ENCODE results near the gene SEC61G.

SEC61G gene

DNA sequence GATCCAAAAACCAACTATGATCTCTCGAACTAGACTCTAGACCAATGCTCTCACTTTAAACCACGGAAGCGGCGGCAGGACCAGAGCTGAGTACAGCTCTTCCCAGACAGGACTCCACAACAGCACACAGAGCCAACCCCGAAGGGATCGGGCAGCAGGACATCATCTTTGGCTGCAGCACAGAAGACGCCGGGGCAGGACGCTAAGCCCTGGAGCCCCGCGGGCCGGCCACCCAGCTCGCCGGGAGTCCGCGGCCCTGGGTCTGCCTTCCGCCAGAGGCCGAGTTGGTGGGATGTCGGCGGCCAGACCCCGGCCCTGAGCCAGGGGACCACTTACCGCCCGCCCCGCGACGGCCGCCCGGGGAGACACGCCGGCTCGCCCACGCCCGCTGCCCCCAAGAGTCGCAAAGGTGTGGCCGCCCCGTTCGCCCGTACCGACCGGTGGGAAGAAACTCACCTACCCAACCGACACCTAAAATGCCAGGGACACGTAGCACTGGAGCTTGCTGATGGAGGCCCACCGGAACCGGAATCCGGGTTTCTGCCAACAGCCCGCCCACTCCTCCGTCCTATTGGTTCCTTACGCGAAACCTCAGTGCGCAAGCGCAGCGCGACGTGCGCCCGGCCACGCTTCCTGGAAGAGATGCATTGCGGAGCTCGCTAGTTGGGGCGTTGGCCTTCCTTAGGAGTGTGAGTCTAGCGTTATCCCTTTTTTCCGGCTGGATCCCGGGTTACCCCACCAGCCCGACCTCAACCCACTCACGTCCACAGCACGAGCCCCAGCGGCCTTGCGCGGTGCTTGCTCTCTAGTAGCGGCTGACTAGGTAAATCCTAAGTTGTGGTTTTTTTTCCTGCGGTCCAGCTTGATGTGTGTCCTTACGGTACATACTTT lies at the start of gene SEC61G:
SEC61G (minus strand) TSS at position 510 of the 891 bp plus-strand sequence. CDS start 1,623 bp downstream, outside the sequence.
- DNase-seq: peak; percentile 95

DNA sequence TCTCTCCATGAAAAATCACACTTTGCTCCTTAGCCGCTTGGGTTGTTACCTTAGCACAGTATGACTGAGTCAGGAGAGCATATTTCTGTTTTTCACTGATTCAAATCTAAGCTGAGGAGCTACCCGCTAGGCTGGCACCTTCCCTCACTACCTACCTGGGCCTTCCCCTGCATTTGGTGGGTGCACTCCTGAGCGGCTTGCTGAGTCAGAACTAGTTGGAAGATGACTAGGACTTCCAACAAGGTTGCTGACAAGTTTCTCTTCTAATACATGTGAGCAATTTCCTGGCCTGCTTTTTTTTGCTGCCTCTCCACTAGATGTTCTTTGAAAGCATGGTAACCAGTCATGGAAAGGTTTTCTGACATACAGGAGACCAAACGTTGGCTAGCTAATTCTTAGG lies 43.8 kb upstream of the SEC61G start:
- no peak for DNase-seq

DNA sequence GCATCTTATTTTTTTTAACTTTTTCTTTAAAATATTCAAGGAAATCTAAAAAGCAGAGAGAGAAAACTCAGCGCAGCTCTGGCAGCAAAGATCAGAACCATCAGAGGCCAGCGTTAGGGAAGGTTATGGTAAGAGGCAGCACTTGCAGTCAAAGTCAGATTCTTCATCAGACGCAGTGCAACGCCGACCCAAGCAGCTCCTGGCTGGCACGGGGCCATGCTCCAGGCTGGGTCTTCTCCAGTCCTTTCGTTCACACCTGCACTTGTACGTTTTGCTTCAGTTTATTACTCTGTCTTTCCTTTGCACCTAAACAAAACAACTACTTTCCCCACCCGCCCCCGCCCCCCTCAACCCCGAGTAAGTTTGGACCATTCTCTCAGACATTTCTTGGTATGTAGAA lies 43.1 kb upstream of the SEC61G start:
- DNase-seq: no peak

DNA sequence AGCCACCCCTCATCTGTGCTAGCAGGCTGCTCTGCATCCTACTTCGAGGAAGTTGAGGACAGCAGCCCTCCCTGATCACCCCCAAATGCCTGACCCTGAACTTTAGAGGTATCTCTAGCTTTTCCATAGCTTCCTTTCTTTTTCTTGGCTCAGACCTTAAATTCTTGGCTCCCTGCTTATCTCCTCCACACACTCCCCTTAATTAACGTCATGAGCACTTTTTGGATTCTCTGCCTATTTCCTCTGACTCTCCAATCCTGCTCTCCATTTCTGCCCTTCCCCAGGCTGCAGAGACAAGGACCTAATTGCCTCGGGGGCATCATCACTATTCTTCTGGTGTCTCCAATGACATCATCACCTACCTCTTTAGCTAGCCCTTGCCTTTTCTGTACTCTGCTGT lies 40.8 kb upstream of the SEC61G start:
- no peak for DNase-seq

DNA sequence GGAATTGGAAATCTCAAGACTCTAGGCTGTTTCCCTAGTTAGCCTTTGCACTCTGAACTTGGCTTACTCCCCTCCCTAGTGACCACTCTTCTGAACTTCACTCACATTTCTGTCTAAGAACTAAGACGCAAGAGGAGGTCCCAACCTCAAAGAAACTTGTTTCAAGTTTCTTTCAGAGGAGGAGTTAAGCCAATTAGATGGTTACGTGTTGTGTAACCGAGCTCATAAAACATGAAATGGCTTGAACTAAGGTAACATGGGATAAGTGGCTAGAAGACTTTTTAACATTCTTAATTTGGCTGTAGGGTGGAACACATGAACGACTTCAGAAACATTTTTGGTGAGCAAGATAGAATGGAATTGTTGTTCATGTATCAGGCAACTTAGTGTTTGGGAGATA lies 39.5 kb upstream of the SEC61G start:
- no peak for DNase-seq

DNA sequence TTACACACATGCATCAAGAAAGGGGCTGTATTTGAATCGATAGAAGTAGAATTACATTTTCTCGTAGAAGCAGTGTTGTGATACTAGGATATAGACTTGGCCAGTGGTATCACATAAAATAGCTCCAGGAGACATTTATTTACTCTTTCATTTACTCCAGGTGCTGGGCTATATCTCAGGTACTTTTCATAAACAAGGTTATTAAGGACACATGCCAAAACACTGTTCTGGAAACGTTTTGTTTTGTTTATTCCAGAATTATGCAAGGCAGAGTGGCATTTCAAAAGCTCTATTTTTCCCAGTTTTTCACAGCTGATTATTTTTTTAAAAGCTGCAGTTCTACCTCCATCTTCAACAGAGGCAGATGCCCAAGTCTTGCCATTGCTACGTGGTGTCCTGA lies 37.8 kb upstream of the SEC61G start:
- no peak for DNase-seq

DNA sequence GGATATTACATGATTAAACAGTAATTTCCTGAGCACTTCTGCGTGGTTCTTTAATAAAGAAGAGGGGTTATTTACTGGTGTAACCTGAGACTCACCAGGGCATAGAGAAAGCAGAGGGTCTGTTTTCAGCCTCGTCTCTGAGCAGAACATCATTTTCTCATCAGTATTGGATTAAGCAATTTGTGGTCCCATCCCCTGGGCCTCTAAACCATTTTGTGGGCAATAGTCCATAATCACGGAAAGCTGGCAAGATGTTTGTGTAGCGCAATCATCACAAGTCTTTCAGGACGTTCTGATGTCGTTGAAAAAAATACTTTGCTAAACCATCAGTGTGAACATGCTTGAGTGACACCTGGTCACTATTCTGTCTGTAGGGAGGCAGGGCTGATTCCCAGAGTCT lies 37.1 kb upstream of the SEC61G start:
- no peak for DNase-seq

DNA sequence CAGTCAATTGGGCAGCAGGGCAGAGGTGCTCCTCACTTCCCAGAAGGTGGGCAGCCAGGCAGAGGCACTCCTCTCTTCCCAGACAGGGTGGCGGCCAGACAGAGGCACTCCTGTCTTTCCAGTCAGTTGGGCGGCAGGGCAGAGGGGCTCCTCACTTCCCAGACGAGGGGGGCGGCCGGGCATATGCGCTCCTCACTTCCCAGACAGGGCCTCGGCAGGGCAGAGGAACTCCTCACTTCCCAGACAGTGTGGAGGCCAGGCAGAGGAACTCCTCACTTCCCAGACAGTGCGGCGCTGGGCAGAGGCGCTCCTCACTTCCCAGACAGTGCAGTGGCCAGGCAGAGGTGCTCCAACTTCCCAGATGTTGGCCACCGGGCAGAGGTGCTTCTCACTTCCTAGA lies 33.4 kb upstream of the SEC61G start:
- no peak for DNase-seq

DNA sequence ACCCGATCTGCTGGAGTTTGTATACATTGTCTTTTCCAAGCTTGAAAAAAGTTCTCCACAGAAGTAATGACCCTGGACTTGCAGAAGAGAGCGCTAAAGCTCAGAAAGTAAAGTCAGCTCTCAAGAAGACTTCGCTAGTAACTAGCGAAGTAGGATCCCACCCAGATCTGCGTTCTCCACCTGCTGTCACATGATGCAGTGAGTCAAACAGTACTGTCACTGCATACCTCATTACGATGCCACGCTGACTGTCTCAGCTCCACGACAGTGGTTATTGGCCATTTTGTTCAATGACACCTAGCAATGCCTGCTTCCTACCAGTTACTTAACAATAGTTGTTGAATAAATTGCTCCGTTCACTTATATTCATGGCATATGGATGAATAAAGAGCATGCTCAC lies 29.7 kb upstream of the SEC61G start:
- peak; percentile 75 for DNase-seq

DNA sequence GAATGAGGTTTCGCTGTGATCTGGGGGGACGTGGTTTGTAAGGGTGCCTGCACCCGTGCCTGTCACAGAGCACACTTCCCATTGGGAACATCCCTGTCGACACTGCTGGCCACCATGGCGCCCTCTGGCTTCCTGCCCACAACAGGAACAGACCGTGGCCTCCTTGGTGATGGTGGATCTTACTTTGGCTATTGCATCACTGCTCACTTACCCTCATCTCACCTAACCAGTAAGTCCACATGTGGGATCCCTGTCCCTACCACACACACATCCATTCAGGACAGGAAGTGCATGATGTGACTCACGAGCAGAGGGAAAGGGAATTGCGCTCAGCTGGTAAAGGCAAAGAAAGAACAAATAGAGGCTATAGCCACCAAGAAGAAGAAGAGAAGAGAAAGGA lies 26.2 kb upstream of the SEC61G start:
- DNase-seq: no peak

DNA sequence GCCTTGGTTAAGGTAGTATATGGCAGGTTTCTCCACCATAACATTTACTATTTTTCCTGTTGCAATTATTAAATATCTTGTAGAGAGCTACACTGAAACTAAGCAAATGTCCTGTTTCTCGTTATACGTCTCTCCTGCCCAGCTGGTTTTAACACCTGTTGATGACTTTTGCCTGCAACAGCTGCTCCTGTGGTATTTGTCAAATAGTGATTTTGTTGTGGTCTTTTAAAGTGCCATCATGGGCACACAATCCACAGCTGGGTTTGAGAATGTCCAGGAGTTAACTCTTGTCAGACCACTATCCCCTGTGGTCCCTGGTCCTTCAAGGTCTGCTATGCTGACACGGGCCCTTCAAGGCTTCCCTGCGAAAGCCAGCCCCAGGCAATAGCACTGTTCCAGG lies 24.9 kb upstream of the SEC61G start:
- no peak for DNase-seq

DNA sequence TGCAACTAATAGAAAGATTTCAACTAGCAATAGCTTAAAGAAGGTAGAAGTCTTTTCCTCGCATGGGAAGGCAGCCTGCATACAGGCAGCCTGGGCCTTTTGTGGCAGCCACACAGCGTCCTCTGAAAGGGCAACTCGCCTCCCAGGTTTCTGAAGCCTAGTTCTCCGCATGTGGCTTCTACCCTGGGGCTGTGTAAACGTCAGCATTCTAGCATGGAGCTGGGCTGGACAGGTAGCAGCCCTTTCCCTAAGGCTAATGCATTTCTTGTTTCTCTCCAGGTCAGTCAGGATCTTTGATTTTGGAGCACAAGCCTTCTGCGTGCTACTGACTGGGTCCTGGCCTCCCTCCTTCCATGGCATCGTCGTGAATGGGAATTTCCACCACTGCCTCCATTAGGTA lies 23.8 kb upstream of the SEC61G start:
- DNase-seq: no peak

DNA sequence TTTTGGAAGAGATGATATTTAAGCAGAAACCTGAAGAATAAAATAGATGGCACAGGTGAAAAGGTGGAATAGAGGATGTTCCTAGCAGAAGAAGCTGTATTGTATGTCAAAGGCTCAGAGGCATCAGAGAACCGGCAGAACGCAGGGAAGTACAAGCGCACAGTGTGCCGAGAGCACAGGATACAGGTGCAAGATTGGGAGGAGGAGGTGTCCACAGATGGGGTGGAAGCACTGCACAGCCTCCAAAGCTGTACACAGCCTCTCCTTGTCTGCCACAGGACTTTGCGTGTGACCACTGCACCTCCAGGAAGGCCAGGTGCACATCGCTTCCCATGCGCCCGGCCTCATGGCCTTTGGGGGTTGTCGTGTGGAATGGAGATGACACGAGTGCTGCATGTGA lies 23.3 kb upstream of the SEC61G start:
- no peak for DNase-seq

DNA sequence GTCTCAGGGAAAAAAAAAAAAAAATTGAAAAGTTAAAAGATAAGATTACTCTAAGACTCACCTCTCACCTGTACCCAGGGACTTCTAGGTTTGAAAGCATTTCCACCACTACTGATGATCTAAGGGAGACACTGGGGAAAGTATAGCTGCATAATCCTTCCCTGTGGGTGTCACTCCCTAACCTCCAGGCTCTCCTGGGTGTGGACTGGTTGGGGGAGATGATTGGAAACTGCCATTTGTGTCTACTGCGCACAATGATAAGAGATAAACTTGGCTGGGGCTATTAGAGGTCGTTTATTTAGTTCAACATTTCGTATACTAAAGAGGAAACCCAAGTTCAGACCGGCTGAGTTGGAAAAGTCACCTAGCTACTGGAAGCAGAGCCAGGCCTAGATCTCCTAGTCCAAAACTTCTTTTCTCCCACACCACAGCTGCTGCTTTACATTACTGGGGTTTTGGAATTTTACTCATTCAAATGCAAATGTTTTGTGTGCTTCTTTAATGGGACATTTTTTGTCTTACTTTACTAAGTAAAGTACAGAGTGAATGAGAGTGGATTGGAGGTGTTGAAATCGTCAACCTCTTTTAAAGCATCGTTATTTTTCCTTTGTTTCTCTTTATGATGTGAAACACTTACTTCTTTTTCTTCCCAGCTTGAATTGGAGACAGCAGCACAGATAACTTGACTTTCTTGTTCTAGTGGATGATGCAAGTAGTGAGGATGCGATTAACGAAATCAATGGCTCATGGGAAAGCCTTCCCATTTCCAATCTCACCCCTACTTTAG lies 22.3 kb upstream of the SEC61G start:
- no peak for DNase-seq

DNA sequence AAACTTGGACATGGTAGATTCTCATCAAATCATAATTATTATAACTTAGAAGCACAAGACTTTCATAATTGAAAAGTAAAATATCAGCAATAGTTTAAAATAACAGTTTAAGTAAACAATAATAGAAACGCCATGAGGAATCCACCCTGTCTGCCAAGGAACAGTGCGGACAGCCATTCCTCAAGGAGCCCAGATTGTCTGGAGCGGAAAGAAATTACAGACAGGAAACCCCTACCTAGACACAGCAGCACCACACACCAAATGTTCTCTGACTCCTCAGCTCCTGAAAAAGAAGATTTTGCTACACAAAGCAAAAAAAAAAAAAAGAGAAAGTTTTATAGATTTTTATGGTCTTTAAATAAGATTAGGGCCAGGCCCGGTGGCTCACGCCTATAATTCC lies 21.5 kb upstream of the SEC61G start:
- no peak for DNase-seq

DNA sequence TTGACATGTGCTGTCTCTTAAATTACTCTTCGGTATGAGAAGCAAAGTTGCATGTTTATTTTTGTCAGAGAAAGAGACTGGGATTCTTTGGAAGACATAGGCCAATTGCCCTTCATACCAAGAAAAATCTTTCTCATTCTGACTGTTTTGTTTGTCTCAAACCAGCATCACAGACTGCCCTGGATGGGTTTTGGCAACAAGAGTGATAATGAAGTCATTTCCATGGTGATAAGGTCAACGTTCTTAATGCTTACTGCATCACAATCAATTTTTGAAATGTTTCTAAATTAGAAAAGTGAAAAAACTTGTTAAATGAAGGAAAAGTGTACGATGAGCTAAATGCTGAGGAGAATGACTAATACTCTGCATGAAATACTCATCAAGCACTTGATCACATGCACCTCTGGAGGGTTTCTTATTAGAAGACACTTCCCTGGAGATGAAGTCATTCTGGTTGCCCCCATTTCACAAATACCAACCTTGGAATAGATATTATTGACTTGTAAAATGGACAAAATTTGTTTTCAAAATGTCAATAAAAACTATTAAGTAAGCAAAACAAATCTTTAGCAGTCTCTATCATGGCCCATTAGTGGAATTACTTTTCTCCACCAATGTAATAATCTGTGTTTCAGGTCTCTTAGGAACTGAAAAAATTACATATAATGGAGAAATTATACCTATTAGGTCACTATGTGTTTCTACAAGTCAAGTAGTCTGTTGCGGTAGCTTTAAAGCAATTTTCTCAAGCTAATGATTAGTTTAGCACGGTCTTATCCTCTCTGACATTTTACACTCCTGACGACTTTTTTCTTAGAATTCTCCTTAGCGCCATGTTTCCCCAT lies 19.9 kb upstream of the SEC61G start:
- DNase-seq: no peak

DNA sequence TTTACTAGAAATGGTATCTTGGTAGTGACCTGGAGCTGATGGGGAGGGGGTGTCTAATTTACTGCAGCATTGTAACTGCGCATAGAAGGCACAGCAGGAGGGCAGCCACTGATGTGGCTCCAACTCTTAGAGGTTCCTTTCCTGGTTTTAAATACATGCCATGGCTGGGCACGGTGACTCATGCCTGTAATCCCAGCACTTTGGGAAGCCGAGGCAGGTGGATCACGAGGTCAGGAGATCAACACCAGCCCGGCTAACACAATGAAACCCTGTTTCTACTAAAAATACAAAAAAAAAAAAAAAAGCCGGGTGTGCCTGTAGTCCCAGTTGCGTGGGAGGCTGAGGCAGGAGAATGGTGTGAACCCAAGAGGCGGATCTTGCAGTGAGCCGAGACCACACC lies 19.2 kb upstream of the SEC61G start:
- DNase-seq: no peak

DNA sequence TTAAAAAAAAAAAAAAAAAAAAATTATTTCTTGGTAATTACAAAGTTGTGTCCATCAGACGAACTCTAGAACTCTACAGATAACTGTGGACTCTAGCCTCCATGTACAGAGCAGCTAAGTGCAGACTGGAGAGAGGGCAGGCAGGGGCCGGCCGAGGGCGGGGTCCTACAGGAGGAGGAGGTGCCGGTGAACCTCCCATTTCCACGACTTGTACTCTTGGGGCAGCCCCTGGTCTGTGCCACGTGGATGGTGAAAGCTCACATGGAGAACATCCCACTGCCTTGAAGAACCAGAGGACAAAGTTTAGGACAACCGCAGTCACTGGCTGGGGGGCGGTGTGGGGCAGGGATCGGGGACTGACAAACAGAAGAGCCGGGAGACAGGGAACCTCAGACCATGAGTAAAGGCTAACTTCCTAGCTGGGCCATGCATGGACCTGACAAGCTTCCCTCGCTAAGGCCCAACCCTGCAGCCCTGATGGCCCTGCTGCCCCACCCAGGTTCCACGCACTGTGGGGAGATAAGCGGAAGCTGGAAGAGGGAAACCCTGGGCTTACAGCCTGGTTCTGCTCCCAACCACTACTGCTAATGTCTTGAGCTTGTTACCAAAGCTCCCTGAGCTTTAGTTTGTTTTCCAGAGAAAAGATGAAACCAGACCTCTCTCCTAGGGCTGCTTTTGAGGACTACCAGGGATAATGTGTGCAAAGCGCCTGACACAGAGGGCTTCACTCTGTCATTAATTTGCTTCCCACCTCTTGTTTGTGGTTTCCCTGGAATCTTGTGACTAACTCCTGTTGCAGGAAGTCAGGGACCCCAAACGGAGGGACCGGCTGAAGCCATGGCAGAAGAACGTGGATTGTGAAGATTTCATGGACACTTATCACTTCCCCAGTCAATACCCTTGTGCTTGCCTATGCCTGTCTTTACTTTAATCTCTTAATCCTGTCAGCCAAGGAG lies 16.1 kb upstream of the SEC61G start:
- no peak for DNase-seq

DNA sequence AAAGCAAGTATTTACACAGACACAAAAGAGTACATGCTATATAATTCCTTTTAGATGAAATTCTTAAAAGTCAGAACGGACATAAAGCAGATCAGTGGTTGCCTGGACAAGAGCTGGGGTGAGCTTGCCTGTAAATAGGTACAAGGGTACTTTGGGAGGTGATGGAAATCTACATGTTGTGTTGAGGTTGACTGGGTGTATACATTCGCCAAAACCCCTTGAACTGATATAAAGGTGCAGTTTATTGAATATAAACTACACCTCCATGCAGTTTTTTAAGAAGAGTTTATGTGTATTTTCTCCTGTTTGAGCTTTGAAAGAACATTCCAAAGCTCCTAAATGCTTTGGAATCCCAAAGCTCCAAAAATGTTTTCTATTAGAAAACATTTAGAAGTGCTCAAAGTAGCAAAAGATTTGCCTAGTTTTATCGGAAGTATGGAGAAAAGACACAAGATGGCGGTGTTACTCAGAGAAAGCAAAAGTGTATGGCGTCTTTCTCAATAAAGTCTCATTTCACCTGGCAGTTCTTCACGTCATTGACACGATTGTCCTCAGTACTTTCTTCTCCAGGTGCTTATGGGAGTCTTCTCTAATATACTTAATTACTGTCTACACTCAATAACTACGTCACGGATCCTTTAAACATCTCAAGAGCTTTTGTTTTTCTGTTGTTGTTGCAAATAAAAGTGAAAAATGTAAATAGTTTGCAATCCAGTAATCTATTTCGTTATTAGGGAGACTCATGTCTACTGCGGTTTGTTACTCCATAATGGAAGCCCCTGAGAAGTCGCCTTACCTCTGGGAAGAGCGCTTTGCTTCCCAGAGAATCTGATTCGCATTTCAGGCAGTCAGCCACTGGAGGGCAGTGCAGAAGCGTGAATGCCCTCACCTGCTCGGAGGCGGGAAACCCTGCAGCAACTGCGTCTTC lies 14.7 kb upstream of the SEC61G start:
- peak; percentile 69 for DNase-seq

DNA sequence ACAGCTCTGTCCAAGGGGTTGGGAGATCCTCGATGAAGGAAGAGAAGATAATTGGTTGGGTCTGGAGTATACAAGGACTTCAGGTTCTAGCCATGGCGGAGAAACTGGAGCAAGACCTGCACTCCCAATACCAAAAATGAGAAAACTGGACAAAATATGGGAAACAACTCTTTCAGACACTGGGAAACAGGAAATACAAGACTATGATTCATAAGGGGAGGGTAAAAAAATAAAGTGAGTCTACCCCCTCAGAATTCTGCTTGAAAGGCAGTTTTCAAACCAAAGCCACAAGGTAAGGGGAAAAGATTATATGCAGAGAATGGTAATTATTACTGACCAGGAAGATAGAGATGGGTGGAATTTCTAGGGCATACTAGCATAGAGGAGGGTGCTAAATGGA lies 10.2 kb upstream of the SEC61G start:
- DNase-seq: no peak

DNA sequence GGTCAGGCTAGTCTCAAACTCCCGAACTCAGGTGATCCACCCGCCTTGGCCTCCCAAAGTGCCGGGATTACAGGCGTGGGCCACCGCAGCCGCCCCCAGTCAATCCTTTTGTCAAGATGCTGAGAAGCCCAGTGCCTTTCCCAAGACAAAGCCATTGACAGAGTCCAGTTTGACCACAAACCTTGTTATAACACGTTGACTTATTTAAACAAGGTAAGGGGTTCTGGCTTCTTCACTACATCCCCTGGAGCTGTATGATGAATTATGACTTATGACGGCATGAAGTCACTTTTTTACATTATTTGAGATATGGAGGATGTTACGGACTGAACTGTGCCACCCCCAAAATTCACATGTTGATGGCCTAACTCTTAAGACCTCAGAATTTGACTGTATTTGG lies 5.8 kb upstream of the SEC61G start:
- no peak for DNase-seq

Measured in DMS153 (cell line).